Measurements from ENCODE around the gene ORAI2. TPM values are rescaled to one million over a fixed set of nuclear protein-coding genes. Genes with fewer than 3 reads are reported as not detected.
A peak's percentile ranks its signal among the peaks of the same experiment; 100 is the strongest.
"Not testable (repeated sequence)": the region's sequence is repeated elsewhere in the genome, so short reads cannot be mapped to it uniquely, and the experiment has no call there.

ORAI2 gene

DNA sequence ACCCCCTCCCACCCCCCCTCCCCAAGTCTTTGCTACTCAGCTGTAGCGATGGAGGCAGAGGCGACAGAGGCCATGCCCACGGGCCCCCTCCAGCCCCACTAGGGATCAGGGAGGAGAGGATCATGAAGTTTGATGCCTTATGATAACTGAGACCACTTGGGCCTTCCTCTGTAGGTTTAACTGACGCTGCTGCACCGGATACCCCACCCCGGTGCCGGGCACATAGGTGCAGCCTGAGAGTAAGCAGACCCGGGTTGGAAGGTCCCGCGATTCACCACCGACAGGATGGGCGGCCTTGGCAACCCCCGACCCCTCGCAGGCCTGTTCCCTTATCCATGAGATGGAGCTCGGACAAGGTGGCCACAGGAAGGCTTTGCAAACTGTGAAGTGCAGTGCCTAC lies 60.7 kb downstream of the ORAI2 start:
- H3K27ac ChIP-seq (replicated peaks); H3K27me3 ChIP-seq (ENCODE audit: insufficient read depth, poor library complexity, severe bottlenecking); H3K4me3 ChIP-seq (replicated peaks; ENCODE audit: insufficient read depth, low read length); DNase-seq (ENCODE audit: low read depth in 1 of 2, low spot score in 1 of 2): not testable (repeated sequence)

DNA sequence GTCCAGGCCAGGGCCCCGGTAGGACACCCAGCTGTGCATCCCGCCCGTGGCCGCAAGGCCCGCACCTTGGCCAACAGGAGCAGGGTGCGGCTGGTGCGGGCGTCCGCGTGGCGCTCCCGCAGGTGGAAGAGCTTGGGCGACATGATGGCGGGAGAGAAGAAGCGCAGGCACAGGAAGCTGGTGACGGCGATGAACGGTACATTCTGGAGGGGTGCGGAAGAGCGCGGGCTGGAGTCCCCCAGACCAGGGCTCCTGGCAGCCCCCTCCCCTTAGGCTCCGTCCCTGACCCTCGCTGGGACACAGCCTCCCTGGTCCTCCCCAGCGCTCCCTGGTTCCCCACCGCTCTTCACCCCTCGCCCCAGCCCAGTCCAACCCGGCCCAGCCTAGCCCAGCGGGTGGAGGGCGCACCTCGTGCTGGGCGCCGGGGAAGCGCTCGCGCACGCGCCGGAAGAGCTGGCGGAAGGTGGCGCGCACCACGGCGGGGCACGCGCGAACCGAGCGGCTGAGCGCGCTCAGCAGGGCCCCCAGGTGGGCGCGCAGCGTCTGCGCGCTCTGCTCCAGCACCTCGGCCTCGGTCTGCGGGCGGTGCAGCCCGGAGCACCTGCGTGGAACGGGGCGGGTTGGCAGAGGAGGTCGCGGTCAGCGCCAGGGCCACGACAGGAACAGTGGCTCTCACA lies 61.2 kb downstream of the ORAI2 start:
- H3K27ac ChIP-seq (replicated peaks); H3K4me3 ChIP-seq (replicated peaks; ENCODE audit: insufficient read depth, low read length); DNase-seq (ENCODE audit: low read depth in 1 of 2, low spot score in 1 of 2); H3K27me3 ChIP-seq (ENCODE audit: insufficient read depth, poor library complexity, severe bottlenecking): not testable (repeated sequence)

DNA sequence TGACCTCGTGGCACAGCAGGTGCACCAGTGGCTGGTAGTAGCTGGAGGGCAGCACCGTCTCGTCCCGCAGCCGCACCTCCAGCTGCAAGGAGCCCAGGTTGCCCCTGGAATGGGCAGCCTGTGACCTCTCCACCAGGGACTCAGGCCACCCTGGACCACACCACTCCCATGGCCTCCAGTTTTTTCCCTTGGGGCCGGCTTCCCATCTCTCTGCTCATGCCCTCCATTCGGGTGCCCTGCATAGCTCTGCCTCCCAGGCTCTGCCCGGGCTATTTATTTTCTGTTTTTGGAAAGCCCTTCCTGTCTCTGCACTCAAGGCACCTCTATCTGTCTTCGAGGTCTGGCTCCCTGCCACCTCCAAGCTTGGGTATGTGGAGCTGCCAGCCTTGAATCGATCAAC lies 63.5 kb downstream of the ORAI2 start:
- DNase-seq (ENCODE audit: low read depth in 1 of 2, low spot score in 1 of 2); H3K27ac ChIP-seq (replicated peaks); H3K4me3 ChIP-seq (replicated peaks; ENCODE audit: insufficient read depth, low read length); H3K27me3 ChIP-seq (ENCODE audit: insufficient read depth, poor library complexity, severe bottlenecking): not testable (repeated sequence)

- H3K27me3 ChIP-seq (ENCODE audit: insufficient read depth, poor library complexity, severe bottlenecking); H3K27ac ChIP-seq (replicated peaks); DNase-seq (ENCODE audit: low read depth in 1 of 2, low spot score in 1 of 2); H3K4me3 ChIP-seq (replicated peaks; ENCODE audit: insufficient read depth, low read length): not testable (repeated sequence)
Observed at GRCh38 chr7:102497308-102497707, 63.9 kb downstream of the ORAI2 start.

GRCh38 chr7:102498321-102498720 lies 64.9 kb downstream of the ORAI2 start:
- H3K4me3 ChIP-seq (replicated peaks; ENCODE audit: insufficient read depth, low read length); H3K27me3 ChIP-seq (ENCODE audit: insufficient read depth, poor library complexity, severe bottlenecking); DNase-seq (ENCODE audit: low read depth in 1 of 2, low spot score in 1 of 2); H3K27ac ChIP-seq (replicated peaks): not testable (repeated sequence)

DNA sequence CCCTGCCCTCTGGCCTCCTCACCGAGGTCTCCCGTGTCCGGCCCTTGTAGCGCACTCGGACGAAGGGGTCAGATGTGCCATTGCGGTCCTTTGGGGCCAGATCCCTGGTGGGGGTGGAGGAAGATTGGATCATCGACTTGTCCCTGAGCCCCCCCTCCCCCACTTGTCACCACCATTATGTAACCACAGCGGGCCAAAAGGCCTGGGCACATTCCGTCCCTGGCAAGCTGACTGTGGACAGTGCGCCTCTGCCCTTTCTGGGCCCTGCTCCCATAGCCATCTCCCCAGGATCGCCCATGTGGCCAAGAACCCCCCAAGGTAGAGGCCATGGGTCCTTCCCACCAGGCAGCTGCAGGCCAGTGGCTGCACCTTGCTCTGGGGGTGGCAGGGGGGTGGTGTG lies 69.8 kb downstream of the ORAI2 start:
- H3K27me3 ChIP-seq (ENCODE audit: insufficient read depth, poor library complexity, severe bottlenecking); H3K4me3 ChIP-seq (replicated peaks; ENCODE audit: insufficient read depth, low read length); H3K27ac ChIP-seq (replicated peaks); DNase-seq (ENCODE audit: low read depth in 1 of 2, low spot score in 1 of 2): not testable (repeated sequence)

DNA sequence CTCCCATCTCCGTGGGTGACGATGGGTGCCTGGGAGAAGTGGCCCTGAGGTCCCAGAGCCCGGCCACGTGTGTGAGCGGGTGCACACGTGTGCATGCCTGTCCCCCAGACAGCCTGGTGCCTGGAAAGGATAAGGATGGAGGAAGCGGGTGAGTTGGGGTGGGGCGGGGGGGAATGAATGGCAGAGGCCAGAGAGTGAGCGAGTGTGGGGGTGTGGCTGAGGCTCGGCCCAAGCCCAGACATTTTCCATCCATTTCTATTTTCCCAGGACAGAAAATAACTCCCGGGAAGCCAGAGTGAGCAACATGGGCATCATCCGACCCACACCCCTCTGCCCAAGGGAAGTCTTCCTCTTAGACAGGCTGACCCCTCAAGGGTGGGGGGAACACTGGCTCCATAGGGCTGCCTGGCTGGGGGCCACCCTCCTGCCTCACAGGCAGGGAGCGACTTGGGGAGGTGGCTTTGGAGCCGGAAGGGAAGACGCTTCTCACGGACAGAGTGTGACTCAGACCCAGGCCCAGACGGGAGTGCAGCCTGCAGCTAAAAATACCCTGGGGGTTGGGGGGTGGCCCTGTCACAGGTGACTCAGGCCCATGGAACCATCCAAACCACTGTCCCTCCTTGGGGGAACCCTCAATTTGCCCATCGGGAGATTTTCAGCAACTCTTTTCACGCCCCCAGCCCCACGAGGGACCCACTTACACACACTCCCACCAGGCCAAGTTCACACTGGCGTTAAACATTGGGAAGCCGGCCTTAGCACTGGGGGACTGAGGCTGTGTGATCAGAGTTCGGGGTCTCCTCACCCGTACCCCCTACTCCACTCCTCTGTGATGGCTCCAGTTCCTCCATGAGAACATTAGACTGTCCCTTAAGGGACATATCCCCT lies 72.2 kb downstream of the ORAI2 start:
- H3K27me3 ChIP-seq (ENCODE audit: insufficient read depth, poor library complexity, severe bottlenecking); DNase-seq (ENCODE audit: low read depth in 1 of 2, low spot score in 1 of 2); H3K27ac ChIP-seq (replicated peaks); H3K4me3 ChIP-seq (replicated peaks; ENCODE audit: insufficient read depth, low read length): not testable (repeated sequence)

Small RNA genes lying within 50 kb of the gene (microRNA-seq; reads per million reads assigned to microRNA genes)
- gene MIR4467 = not detected
- gene MIR5090 = 3.0 reads per million, percentile 3 among the genes with 10 or more reads in this experiment
- not detected for gene MIR548O
